Upper lobe of left lung (tissue), 4 donors: ENCODE data around the gene UPP1.

Experiments
- CTCF ChIP-seq, 6 experiments: fragments of 450-650 bp in 4 of 6; fragments of 200-600 bp in 2 of 6; sonication (generic) in 2 of 6; IDR thresholded peaks; one replicate each; pipeline ENCODE4 v1.5.1; 2016 to 2019; ENCODE audit warnings: antibody characterized with exemption in 6 of 6
- EP300 ChIP-seq, 4 donors: sonication (generic); formaldehyde crosslinking; IDR thresholded peaks; one replicate each; pipeline ENCODE4 v1.5.1; 2017; ENCODE audit warnings: antibody characterized with exemption in 4 of 4, control low read depth in 2 of 4
- POLR2A ChIP-seq, 4 donors: fragments of 450-650 bp; IDR thresholded peaks; one replicate each; pipeline ENCODE4 v1.5.1; 2016 to 2017; ENCODE audit warnings: antibody characterized with exemption in 4 of 4, mild to moderate bottlenecking in 2 of 4

GRCh38 chr7:48147078-48147591 lies 58.1 kb downstream of the UPP1 start:
- TF ChIP-seq CTCF (IDR thresholded peaks at IDR 0.05) (no peak), POLR2A (IDR thresholded peaks at IDR 0.05) (no peak), EP300 (IDR thresholded peaks at IDR 0.05) (no peak)
